CD4-positive, alpha-beta T cell treated with Interleukin-21 for 1 hour (primary cell): ENCODE measurements around the gene ENOSF1.
"Not testable (repeated sequence)": the region's sequence is repeated elsewhere in the genome, so short reads cannot be mapped to it uniquely, and the experiment has no call there.

Experiments used
- DNase-seq: peaks from one replicate; pipeline ENCODE4 v3.0.0-alpha.2; 2020

The ENOSF1 gene

GRCh38 chr18:706405-706804, 6.0 kb downstream of the ENOSF1 start:
- DNase-seq, result no peak

- DNase-seq, result no peak
Measured at GRCh38 chr18:703213-703967, 9.0 kb downstream of the ENOSF1 start.

GRCh38 chr18:697800-698199, 14.6 kb downstream of the ENOSF1 start:
- no peak for DNase-seq

DNA sequence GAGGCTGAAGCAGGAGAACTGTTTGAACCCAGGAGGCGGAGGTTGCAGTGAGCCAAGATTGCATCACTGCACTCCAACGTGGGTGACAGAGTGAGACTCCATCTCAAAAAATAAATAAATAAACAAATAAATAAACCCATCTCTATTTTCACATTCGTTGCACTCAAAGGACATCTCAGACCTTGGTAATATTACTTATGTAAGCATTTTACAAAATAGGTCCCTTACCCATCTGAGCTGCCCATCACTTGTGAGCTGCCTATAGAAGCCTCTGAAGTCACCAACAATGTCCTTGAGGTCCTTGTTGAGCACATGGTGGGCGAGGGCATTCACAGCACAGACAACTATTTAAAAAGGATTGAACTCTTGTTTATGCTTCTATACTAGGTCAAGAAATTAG, 15.4 kb downstream of the ENOSF1 start:
- DNase-seq, result no peak

DNA sequence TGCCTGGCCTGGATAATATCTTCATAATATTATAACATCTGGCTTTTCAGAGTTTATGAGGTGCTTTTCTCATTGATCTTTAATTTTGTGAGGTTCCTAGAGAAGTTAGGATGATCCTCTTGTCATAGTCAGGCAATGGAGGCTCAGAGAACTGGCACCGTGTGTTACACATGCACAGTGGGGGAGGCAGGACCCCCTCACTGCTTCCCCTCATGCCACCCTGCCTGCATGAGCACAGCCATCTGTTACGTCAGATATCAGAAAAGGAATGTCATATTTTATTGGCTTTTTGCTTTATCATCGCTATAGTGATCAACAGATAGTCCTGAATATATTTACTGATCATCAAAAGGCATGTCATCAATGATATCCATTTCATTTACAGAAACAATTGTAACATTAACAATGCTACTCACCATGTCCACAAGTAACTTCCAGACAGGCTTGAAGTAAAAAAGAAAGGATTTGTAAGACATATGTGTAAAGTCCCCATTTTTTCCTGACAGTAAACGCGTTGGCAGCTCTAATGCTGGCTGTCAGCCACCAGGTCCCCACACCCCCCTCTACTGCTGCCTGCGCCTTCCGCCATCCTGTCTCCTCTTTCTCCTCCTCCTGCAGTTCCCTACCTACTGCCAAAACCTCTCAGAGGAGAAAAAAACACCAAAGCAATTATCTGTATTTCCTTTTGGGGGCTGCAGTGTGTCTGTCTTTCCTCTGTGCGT, 18.8 kb downstream of the ENOSF1 start:
- DNase-seq, result no peak

DNA sequence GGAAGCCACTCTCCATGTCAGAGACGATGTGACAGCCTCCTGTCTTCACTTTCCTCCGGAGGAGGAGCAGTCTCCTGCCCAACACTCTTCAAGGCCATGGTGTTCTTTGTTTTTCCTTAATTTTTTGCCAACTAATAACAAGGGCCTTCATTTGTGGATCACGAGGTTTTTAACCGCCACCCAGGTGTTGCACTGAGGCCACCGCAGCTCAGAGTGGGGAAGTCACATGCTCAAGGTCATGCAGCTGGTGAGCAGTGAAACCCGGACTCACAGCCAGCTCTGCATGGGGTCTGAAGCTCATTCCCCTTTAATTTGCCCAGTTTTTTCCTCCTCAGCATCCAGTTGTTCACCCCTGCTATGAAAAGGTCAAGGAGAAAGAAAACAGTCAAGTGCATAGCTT, 19.6 kb downstream of the ENOSF1 start:
- no peak for DNase-seq

GRCh38 chr18:688323-688722, 24.1 kb downstream of the ENOSF1 start:
- no peak for DNase-seq

GRCh38 chr18:686339-687111, 25.9 kb downstream of the ENOSF1 start:
- DNase-seq, result no peak

DNA sequence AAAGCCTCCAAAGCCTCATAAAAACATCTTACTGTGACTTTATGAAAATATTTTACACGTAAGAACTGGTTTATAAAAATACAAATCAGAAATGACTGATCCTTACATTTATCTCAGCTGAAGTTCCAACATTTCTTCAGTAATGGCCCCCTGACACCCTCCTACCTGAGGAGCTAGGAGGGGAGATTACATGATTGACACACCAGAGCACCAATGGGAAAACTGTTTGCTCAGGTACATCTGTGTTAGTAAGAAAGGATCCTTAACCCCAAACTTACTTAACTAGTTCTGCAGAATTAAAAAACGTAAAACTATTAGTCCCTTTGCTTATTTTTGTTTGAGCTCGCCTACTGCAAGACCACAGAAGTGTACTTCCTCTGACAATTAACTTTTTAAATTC, 27.0 kb downstream of the ENOSF1 start:
- no peak for DNase-seq

GRCh38 chr18:683531-683930, 28.9 kb downstream of the ENOSF1 start:
- DNase-seq, result no peak

DNA sequence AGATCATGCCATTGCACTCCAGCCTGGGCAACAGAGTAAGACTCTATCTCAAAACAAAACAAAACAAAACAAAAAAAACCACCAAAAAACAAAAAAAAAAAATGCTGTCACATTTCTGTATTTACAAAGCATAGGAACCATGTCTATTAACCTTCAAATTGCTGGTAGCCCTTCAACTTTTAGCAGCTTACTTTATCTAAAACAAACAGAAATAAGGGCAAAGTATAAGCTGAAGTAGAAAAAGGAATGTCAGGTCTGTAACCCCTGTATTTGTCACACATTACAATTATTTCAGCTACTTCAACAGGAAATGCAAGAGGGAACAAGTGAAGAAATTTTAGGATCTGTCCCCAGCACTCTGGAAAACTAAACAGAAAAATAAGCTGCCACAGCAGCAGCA, 29.6 kb downstream of the ENOSF1 start:
- no peak for DNase-seq

DNA sequence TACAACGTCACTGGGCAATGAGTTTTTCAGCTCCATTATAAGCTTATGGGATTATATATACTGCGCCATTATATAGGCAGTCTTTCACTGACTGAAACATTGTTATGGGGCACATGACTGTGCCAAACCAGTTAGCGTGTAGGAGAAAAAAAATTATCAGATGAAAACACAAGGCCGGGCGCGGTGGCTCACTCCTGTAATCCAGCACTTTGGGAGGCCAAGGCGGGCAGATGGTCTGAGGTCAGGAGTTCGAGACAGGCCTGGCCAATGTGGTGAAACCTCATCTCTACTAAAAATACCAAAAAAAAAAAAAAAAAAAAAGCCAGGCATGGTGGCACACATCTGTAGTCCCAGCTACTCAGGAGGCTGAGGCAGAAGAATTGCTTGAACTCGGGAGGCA, 30.0 kb downstream of the ENOSF1 start:
- not testable (repeated sequence) for DNase-seq

GRCh38 chr18:681985-682384, 30.4 kb downstream of the ENOSF1 start:
- DNase-seq, result peak; percentile 52

DNA sequence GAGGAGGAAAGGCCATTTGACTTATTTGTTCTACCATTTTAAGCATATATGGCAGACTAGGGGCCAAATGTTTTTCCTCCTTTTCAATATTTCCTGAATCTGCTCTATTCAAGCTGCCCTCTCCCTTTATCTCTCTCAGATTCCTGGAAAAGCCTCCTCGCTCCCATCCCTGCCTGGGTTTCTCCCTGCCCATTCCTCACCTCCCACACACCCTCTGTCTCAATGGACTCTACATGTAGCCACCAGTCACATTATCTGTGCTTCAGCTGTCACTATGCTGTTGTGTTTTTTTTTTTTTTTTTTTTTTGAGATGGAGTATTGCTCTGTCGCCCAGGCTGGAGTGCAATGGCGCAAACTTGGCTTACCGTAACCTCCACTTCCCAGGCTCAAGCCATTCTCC, 32.0 kb downstream of the ENOSF1 start:
- DNase-seq, result no peak

GRCh38 chr18:679516-679915, 32.9 kb downstream of the ENOSF1 start:
- DNase-seq, result no peak

DNA sequence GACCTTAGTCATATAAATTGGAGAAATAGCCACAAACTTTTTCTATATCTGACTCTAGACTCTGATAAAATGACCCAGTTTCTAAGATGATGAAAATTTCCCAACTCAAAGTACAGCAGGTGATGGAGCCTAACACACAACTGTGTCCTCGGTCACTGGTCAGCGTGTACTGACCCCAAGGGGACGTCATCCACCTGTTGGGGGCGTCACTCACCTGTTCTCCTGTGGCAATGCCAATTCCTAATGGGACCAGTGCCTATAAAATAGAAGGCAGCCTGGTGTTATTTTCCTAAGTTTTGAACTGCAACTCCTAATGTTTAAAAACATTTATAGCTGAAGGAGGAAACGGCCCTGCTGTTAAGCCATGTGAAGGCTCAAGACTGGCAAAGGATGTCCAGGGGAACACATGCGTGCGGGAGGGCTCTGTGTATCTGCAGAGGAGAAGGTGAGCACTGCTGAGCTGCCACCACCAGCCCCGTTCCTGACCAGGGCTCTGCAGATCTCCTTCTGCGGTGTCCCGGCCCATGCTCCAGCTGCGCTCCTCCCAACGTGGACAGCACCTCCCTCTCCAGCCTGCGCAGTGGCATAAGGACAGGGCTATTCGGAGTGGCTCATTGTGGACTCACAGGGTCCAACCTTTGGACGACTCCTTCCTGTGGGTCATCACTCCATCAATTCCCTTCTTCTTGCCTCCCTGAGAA, 33.8 kb downstream of the ENOSF1 start:
- DNase-seq, result no peak

DNA sequence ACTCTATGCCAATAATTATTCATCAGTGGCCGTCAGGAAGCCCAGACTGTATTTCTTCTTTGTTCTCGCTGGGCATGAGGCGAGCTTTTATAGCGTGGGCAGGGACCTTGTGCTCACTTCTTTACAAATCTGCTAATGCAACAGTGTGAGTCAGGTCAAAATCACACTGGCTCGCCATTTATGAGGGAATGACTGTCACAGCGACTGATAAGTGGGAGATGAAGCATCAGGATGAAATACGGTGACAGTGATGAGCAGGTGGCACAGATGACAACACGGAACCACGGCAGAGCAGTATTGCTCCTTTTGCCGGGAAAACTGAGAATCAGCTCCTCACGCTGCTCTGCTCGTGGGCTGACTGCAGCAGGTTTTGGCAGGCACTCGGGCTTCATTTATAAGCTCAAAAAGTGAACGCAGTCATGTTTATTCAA, 34.5 kb downstream of the ENOSF1 start:
- no peak for DNase-seq

GRCh38 chr18:677145-677544, 35.3 kb downstream of the ENOSF1 start:
- DNase-seq, result no peak

- DNase-seq, result no peak
Measured at GRCh38 chr18:676736-677135, 35.7 kb downstream of the ENOSF1 start.

GRCh38 chr18:676069-676468, 36.4 kb downstream of the ENOSF1 start:
- no peak for DNase-seq

GRCh38 chr18:675307-675706, 37.1 kb downstream of the ENOSF1 start:
- DNase-seq, result no peak

DNA sequence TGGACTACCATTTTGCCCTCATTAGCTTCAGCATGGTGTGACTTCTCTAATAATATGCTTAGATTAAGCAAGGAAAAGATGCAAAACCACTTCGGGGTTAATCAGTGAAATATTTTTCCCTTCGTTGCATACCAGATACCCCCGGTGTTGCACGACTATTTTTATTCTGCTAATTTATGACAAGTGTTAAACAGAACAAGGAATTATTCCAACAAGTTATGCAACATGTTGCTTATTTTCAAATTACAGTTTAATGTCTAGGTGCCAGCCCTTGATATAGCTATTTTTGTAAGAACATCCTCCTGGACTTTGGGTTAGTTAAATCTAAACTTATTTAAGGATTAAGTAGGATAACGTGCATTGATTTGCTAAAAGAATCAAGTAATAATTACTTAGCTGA, 38.7 kb downstream of the ENOSF1 start:
- DNase-seq, result no peak

DNA sequence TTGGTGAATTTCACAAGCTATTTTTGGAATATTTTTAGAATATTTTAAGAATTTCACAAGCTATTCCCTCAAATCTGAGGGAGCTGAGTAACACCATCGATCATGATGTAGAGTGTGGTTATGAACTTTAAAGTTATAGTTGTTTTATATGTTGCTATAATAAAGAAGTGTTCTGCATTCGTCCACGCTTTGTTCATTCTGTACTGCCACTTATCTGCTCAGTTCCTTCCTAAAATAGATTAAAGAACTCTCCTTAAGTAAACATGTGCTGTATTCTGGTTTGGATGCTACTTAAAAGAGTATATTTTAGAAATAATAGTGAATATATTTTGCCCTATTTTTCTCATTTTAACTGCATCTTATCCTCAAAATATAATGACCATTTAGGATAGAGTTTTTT, 39.1 kb downstream of the ENOSF1 start:
- DNase-seq, result no peak
